ENCODE data around the gene TACR2.

DNA sequence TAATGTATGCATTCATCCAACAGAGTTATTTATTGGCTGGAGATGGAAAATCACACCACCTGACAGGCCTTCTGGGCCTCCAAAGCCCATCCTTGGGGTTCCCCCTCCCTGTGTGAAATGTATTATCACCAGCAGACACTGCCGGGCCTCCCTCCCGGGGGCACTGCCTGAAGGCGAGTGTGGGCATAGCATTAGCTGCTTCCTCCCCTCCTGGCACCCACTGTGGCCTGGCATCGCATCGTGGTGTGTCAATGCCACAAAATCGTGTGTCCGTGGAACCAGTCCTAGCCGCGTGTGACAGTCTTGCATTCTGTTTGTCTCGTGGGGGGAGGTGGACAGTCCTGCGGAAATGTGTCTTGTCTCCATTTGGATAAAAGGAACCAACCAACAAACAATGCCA is 15.3 kb downstream of the TACR2 start:
- TF ChIP-seq HOXA7 (CRISPR knock-in tag; IDR thresholded peaks at IDR 0.05) (no peak), RAD21 (conservative IDR thresholded peaks at IDR 0.05 in 1 of 2, IDR thresholded peaks at IDR 0.05 in 1 of 2) (no peak), JUNB (IDR thresholded peaks at IDR 0.05) (no peak)
- TF ChIP-seq, protein P1, sequence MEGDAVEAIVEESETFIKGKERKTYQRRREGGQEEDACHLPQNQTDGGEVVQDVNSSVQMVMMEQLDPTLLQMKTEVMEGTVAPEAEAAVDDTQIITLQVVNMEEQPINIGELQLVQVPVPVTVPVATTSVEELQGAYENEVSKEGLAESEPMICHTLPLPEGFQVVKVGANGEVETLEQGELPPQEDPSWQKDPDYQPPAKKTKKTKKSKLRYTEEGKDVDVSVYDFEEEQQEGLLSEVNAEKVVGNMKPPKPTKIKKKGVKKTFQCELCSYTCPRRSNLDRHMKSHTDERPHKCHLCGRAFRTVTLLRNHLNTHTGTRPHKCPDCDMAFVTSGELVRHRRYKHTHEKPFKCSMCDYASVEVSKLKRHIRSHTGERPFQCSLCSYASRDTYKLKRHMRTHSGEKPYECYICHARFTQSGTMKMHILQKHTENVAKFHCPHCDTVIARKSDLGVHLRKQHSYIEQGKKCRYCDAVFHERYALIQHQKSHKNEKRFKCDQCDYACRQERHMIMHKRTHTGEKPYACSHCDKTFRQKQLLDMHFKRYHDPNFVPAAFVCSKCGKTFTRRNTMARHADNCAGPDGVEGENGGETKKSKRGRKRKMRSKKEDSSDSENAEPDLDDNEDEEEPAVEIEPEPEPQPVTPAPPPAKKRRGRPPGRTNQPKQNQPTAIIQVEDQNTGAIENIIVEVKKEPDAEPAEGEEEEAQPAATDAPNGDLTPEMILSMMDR (IDR thresholded peaks at IDR 0.05): no peak
- TF ChIP-seq, protein P2, sequence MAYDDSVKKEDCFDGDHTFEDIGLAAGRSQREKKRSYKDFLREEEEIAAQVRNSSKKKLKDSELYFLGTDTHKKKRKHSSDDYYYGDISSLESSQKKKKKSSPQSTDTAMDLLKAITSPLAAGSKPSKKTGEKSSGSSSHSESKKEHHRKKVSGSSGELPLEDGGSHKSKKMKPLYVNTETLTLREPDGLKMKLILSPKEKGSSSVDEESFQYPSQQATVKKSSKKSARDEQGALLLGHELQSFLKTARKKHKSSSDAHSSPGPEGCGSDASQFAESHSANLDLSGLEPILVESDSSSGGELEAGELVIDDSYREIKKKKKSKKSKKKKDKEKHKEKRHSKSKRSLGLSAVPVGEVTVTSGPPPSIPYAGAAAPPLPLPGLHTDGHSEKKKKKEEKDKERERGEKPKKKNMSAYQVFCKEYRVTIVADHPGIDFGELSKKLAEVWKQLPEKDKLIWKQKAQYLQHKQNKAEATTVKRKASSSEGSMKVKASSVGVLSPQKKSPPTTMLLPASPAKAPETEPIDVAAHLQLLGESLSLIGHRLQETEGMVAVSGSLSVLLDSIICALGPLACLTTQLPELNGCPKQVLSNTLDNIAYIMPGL (CRISPR knock-in tag; IDR thresholded peaks at IDR 0.05; ENCODE audit: borderline replicate concordance): no peak
